ENCODE measurements around the gene AFF1. TPM values are rescaled to one million over a fixed set of nuclear protein-coding genes. Genes with fewer than 3 reads are reported as not detected.

AFF1 gene
- total and polyA plus RNA-seq, 2 of the 4 experiments (the other 2 are of a cell fraction): 7.0 to 9.6 TPM

DNA sequence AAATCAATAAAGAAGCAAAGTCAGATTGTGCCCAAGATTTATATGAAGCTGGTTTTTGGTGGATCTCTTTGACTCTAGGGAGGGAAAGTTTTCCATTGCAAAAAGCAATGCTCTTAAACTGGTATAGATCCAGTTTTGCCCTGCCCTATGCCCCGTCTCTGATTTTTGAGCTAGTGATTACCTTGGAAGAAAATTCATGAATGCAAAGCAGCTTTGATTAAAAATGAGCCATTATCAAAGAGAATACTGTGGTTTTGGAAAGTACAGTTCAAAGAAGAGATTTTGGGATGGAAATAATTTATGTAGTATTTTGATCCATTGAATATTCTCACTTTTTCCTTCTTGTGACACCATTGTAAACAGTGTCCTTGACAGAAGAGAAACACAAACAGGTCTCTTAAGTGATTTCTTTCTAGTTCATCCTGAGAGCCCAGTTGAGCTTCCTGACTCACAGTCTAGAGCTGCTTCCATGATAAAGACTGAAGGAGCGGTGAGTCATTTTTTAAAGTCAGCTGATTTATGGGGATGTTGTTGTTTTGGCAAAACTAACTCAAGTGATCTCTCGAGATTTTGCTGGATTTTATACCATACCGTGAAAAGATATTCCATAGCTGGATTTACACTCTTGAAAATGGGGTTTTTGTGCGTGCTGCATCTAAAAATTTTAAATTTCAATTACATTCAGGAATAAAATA lies 76.7 kb downstream of the AFF1 start:
- Histone ChIP-seq H2AFZ (replicated peaks; ENCODE audit: low read length, poor library complexity) (no peak overlapping the region), H3K23ac (ENCODE audit: low read depth, low read length) (no peak overlapping the region), H2BK15ac (ENCODE audit: low read depth, low read length) (no peak overlapping the region), H3K36me3 (ENCODE audit: control insufficient read depth, insufficient read depth, low read length) (no peaks in the 10 kb centered on the region), H3K27ac (ENCODE audit: insufficient read depth, low read length) (no peak overlapping the region), H4K5ac (ENCODE audit: low read depth, low read length) (no peak overlapping the region), H2BK20ac (ENCODE audit: low read depth, low read length) (no peak overlapping the region), H2BK5ac (ENCODE audit: low read depth, low read length, poor library complexity, severe bottlenecking) (peak overlapping the region; percentile 63), H2BK120ac (ENCODE audit: low read depth, low read length) (no peak overlapping the region), H3K27me3 (ENCODE audit: control insufficient read depth, insufficient read depth, low read length) (no peaks in the 10 kb centered on the region), H3K9me1 (ENCODE audit: insufficient read depth, low read length) (peaks cover 2% of the 10 kb centered on the region; the same call in 1 of the 2 replicates), H3K9ac (ENCODE audit: low read depth, low read length) (no peak overlapping the region), H4K20me1 (ENCODE audit: insufficient read depth, low read length) (no peaks in the 10 kb centered on the region; the same call in none of the 2 replicates), H2AK5ac (ENCODE audit: low read depth, low read length) (no peak overlapping the region), H3K79me1 (ENCODE audit: low read depth in 1 of 2, low read length in 2 of 2) (peaks cover 10 to 53% of the 10 kb centered on the region in 2 experiments), H3K4me3 (ENCODE audit: insufficient read depth, low read depth, low read length) (no peak overlapping the region), H2AK9ac (replicated peaks; ENCODE audit: low read depth, low read length, poor library complexity) (no peak overlapping the region), H3K18ac (ENCODE audit: low read depth, low read length) (no peak overlapping the region), H3K9me3 (ENCODE audit: control insufficient read depth, insufficient read depth, low read length) (no peaks in the 10 kb centered on the region), H3K56ac (ENCODE audit: extremely low read depth, insufficient read depth, low read length) (no peak overlapping the region), H3K4ac (ENCODE audit: low read depth, low read length) (no peak overlapping the region), H3K14ac (replicated peaks; ENCODE audit: low read depth, low read length) (no peak overlapping the region), H4K8ac (ENCODE audit: low read depth in 2 of 2, low read length in 2 of 2) (no peak overlapping the region), H3K4me1 (ENCODE audit: control insufficient read depth, insufficient read depth, low read length) (peaks cover 6% of the 10 kb centered on the region), H4K91ac (ENCODE audit: insufficient read depth, low read depth, low read length) (no peak overlapping the region), H3K4me2 (ENCODE audit: low read depth, low read length) (peak overlapping the region; percentile 20; the same call in 1 of the 2 replicates)
- ATAC-seq (ENCODE audit: low read depth): peak; percentile 6; the same call in 1 of the 2 replicates
- dilution Hi-C loops (cut with HindIII; ENCODE audit: low sequenced_read_pairs, unreplicated experiment): no loop called here
- 20% methylated on average over 1 of the region's 5 CpGs; no CpG with 5 or more reads in 1 of the 2 experiments for WGBS, 2 experiments (ENCODE audit: extremely low coverage in 2 of 2, insufficient read length in 1 of 2)
- TF ChIP-seq RAD21 (IDR thresholded peaks at IDR 0.05; ENCODE audit: low read length) (0 out of 2 replicates have a peak, but pooled peaks have one; percentile 5), FOS (IDR thresholded peaks at IDR 0.05; ENCODE audit: low read depth, low read length) (peak; percentile 86), MXI1 (IDR thresholded peaks at IDR 0.05; ENCODE audit: borderline replicate concordance, low read depth, low read length) (0 out of 2 replicates have a peak, but pooled peaks have one; percentile 21), CHD1 (IDR thresholded peaks at IDR 0.05; ENCODE audit: low read depth, low read length) (no peak), CEBPB (IDR thresholded peaks at IDR 0.05; ENCODE audit: low read depth, low read length) (no peak)
- TF ChIP-seq, protein P1, sequence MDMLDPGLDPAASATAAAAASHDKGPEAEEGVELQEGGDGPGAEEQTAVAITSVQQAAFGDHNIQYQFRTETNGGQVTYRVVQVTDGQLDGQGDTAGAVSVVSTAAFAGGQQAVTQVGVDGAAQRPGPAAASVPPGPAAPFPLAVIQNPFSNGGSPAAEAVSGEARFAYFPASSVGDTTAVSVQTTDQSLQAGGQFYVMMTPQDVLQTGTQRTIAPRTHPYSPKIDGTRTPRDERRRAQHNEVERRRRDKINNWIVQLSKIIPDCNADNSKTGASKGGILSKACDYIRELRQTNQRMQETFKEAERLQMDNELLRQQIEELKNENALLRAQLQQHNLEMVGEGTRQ (IDR thresholded peaks at IDR 0.05; ENCODE audit: low read depth, low read length): peak; percentile 42; the same call in 1 of the 2 replicates
- ChIA-PET CTCF (interaction anchor here (0.6 kb wide), 1 partner anchor 77 kb away, joined by 5 read pairs; the partner anchor contains the start of gene AFF1), POLR2A (ENCODE audit: unreplicated experiment) (interaction anchor here (0.6 kb wide), 1 partner anchor 89 kb away, joined by 3 read pairs; no protein-coding TSS in a partner anchor)
- in situ Hi-C loops (cut with MboI; ENCODE audit: low sequenced_read_pairs): no loop called here
- DNase-seq: peak; percentile 89
- BruUV-seq (replicated peaks): no TSS peak
- intact Hi-C loops (cut with micrococcal nuclease): loop anchor here (5.0 kb wide), 1 partner anchor 46 kb away; no protein-coding TSS in a partner anchor

All from IMR-90 (cell line).